Fibroblast of skin of scalp (primary cell): ENCODE data around the gene GRM7.

Experiments used
- DNase-seq: peaks from one replicate; pipeline ENCODE4 v3.0.0-alpha.2; 2013

Gene GRM7

DNA sequence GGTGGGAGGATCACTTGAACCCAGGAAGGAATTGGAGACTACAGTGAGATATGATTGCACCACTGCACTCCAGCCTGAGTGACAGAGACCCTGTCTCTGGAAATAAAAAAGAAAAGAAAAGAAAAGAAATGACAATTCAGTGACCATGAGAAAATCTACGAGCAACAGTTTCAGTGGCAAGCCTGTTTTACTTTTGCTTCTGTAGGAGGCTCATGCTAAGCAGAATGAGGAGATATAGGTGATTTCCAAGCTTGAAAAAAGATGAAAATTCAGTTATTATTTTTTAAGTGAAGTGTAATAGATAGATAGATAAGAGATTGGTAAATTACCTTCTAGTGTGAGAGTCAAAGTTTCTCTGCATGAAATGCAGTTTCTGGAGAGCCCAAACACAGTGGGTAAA lies 651.1 kb downstream of the GRM7 start:
- no peak for DNase-seq

DNA sequence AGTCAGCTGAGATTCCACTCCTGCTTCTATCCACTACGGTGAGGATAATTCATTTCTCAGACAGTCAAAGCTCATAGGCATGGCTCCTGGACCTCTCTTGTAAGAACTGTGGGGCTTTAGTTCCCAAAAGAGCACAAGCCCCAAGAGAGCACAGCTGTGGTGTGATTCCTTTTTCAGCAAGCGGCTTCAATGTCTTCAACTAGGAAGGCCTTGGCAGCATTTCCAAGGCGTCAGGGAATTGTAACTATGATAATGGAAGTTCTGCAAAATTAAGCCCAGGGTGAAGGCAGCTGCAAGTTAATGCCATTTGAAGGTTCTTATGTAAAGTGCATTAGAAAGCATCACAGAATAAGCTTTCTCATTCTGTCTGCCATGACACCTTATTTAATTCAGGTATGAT lies 657.1 kb downstream of the GRM7 start:
- DNase-seq, result no peak

DNA sequence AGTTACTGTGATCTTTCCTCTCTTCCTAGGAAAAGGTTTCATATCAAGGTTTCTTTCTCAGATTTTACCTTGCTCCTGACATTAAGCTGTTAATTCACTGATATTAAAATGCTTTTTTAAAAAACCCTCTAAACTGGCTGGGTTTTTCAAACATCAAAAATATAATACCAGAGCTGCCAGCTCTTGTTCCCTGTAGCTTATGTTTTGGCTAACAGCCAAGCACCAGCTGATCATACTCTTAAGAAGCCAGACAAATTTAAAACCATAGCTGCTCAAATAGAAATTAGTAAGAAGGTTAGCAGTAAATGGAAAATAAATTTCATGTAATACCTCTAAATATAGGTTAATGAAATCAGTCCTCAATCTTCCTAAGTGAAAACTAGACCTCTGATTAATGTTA lies 657.5 kb downstream of the GRM7 start:
- DNase-seq, result no peak

DNA sequence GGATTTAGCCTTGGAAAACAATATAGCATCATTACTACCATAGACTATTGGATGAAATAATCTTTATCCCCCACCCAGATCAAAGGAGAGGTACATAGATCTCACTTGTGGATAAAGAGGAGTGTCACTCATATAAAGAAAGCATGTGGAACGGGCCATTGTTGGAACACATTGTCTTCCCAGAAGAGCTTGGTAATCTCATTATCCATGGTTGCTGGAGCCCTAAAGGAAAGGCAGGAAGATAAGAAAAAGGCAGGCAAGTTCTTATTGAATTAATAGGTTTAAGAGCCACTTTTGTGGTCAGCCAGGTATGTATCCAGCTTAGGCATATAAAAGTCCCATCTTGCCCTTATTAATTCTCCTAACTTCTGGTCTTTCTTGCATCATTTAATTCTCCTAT lies 659.1 kb downstream of the GRM7 start:
- DNase-seq, result no peak

DNA sequence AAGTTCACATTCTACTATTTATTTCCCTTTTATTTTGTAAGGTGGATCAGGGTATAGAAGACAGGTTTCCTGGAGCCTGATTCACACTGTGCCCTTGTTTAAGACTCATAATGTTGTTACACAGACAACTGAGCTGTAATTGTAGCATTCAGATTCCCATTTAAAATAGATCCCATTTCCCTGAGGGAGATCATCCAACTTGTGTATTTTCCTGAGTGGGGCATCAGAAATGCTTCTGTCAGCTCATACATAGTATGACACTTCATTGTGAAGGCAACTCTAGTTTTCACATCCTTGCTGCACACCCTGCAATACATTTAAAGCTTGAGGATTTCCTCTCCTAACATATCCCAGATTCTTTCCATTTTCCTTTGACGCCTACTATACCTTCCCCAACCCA lies 659.7 kb downstream of the GRM7 start:
- DNase-seq, result no peak

DNA sequence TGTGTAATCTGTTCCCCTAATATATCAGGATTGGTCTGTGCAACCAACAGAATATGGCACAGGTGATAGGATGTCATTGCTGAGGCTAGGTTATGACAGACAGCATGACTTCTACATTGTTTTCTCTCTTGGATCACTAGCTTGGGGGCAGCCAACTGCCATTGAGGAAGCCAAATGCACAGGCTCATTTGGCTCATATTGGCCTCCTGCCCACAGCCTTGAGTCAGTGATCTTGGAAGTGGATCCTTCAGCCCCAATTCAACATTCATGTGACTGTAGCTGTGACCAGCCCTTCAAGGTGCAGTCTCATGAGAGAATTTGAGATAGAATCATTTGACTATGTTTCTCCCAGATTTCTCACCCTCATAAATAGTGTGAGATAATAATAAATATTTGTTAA lies 675.6 kb downstream of the GRM7 start:
- no peak for DNase-seq

DNA sequence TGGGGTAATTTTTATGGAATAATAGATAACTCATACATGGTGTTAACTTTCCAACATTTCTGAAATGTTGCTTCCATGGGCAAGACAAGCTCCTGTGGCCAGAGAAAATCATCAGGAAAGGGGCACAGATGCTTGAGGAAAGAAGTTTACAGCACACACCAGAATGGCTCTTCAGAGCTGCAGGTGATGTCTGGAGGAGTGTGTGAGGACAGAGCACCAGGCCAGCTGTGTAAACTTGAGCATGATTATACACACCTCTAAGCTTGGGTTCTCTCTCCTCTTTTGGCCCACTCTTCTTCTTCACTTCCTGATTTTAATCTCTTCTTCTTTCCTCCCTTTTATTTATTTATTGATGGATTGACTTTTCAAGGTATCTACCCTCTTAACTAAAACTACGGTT lies 676.0 kb downstream of the GRM7 start:
- DNase-seq, result no peak

DNA sequence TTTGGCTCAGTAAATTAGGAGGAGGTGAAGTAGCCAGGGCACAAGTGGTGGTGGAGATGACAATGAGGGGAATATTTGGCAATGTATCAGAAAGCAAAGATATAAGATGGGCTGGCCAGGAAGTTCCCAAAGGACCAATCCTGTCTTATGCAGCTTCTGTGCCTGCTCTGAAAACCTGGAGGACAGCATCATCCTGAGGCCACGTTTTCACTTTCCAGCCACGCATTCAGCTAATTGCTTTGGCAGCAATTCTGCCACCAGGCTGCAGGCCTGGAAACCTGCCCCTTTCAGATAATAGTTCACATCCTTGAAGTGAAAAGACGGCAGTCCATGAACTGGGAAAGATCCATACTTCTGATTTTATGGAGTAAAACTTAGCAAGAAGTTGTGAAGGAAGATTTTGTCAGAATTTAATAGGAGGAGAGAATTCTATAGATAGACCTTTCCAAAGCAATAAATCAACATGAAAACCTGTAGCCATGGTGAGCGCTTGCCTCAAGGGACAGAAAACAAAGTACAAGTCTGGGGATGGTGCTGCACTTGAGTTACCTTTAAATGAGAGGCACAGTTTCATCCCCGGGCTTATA lies 682.5 kb downstream of the GRM7 start:
- DNase-seq, result no peak

DNA sequence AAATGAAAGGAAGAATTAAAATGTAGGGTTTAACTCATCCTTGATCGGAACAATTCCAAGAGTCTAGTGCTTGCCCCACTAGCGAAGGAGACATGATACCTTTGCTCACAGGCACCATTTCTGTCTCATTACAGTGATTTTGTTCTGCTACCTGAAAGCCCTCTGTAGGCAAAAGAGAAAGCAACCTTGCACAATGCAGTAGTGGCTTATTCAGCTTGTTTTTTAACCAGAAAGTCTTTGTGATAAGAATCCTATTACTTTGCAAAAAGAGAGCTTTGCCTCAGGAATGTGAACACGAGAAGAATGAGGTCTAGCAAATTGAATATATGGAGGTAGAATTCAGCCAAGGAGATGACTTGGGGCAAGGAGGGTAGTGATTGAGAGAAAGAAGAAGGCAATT lies 684.4 kb downstream of the GRM7 start:
- DNase-seq, result no peak

DNA sequence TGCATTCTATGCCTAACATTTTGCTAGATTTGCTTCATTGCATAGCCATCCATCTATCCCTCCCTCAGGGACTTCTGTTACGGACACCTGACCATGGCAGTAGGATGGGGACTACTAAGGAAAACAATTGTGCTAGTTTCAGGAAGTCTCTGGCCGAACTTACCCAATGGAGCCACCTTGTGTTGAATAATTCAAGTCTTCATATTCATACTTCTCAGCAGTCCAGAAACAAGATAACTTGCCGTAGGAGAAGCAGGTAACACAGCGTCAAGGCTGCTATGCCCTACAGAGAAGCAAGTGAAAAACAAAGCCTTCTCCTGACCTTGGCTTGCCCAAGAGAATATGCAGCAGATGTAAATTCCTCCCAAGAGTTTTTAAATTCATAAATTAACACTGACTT lies 685.3 kb downstream of the GRM7 start:
- DNase-seq, result no peak

DNA sequence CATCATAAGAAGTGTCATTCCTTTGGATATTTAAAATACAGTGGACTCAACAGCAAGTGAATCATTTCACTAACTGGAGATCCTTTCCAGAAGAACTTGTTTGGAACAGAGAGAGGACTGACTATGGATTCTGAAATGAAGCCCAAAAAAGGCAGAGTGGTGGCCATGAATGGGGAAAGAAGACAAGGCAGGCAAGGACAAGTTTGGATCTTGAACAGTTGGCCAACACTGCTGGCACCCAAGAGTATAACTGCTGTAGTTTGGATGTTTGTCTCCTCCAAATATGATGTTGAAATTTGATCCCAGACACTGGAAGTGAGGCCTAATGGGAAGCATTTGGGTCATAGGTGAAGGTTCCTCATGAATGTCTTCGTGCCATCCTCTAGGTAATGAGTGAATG lies 686.9 kb downstream of the GRM7 start:
- DNase-seq, result no peak

DNA sequence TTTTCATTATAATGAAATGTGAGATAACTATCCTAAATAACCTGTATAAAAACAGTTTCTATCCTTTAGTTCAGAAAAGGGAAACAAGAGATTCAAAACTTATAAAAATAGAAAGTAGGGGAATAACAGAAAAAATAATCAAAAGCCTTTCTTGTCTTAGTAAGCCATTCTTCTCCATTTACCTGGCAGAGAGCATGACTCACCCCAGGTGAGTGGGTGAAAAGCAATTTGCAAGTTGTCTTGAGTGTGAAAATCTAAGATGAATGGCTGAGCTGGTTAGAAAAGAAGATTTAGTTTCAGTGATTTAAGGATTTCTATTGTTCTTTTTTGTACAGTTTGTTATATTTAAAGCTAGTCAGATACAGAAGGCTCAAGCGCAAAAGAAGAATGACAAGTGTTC lies 702.0 kb downstream of the GRM7 start:
- no peak for DNase-seq

DNA sequence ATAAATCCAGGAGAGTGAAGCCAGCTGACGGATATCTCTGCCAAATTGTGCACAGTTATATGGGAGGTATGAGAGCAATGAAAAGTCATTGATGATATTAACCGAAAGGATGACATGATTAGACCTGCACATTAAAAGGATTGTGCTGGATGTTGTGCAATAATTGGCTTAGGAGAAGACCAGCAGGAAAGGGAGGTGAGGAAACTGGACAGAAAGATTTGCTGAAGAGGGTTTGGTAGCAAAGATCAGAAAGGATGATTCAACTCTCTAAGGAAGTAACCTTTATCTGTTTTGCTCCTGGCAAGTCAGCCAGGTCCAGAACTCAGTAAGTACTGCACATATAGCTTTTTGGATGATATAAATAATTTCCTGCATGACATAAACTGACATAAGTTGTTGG lies 704.7 kb downstream of the GRM7 start:
- DNase-seq, result no peak

DNA sequence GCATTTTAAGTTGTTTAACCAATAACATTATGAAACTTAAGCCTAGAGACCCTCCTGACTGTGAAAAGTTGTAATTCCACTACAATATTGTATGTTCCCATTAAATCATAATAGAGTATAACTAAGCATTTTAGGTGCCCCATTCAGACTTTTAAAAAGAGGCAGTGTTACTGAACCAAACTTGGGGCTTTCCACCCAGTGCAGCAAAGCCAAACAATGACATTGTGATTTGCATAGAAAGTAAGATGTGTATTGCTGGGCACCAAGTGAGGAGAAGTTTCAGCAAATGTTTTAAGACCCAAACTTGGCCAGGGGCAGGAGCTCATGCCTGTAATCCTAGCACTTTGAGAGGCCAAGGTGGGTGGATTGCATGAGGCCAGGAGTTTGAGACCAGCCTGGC lies 706.2 kb downstream of the GRM7 start:
- no peak for DNase-seq

DNA sequence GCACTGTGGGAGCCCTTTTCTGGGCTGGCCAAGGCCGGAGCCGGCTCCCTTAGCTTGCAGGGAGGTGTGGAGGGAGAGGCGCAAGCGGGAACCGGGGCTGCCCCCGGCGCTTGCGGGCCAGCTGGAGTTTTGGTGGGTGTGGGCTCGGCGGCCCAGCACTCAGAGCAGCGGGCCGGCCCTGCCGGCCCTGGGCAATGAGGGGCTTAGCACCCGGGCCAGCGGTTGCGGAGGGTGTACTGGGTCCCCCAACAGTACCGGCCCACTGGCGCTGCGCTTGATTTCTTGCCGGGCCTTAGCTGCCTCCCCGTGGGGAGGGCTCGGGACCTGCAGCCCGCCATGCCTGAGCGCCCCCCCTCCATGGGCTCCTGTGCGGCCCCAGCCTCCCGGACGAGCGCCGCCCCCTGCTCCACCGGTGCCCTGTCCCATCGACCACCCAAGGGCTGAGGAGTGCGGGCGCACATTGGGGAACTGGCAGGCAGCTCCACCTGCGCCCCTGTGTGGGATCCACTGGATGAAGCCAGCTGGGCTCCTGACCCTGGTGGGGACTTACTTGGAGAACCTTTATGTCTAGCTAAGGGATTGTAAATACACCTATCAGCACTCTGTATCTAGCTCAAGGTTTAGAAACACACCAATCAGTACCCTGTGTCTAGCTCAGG lies 707.7 kb downstream of the GRM7 start:
- DNase-seq, result no peak

DNA sequence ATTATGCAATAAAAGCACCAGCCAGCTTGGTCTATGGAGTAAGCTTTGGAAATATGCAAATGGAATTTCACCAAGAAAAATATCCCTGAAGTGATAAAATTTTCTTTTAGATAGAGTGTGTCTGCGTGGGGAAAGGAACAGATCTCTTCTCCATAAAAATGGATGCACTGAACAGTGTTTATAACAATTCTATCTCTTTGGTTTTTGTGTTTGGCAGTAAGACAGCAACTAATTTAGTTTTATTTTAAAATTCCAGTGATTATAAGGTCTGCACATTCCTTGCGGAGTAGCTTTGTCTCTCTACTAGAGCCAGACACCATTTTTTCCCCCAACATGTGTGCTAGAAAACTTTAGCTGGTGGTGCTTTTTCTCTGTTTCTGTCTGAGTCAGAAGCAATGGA lies 712.4 kb downstream of the GRM7 start:
- DNase-seq, result no peak

DNA sequence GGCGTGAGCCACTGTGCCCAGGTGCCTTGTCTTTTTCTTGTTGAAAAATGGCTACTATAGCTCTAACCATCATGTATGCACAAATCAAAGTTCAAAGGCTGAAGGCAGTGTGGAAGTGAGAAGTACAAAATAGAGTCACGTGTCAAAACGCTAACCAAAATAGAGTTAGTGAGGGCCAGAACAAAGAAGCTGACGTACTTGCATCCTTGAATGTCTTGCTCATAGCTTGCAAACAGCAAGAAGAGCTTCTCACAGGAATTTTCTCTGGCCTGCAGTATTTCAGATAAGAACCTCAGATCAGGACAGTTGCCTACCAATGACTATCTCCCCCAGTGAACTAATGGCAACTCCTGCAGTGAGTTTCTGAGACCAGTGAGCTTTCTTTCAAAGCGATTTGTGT lies 713.5 kb downstream of the GRM7 start:
- no peak for DNase-seq

DNA sequence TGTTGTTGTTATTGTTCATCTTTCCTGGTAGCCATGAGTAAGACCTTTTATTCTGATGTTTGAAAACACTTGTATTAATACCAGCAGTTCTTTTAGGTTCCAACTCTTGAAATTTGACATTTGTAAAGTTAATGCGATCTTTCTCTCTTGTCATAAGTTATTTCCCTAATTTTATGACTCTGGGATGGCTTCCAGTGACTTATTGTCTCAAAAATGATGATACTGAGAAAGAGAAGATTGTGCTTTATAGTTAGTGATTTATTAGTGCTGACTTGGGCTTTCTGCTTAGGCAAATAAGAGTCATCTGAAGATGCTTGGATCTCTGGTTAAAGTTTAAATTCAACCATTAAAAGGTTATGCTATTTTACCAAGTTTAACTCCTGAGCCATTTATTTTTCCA lies 715.2 kb downstream of the GRM7 start:
- DNase-seq, result no peak

DNA sequence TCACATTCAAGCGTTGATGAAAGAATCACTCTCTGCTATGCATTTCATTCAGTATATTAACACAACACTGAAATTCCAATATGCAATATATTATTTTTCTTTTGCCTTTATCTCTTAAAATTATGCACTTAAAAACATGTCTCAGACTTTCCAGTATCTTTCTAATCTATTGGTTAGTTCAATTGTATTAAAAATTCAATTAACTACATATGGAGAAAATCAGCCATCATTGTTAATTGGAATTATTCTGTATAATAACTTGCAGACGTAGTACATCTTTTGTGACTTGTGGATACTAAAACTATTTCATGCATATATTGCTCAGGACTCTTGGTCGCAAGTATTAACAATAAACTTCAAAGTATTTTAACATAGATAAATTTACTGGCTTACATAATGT lies 715.6 kb downstream of the GRM7 start:
- DNase-seq, result no peak

DNA sequence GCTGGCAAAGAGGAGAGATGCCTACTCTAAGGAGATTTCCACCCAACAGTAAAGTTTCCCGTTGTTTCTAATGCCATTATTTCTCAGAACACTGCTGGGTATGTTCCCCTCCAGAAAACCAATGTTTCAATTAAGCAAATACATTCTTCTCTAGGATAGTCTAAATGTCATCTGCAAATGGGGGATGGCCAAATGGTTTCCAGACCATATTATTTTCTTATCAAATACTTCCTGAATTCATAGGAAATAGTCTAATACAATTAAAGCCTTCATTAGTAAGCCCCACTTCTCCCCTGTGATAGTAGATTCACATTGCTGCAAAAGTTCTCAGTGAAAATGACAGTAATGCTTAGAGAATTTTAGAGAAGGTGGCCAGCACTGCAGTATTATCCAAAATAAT lies 716.6 kb downstream of the GRM7 start:
- no peak for DNase-seq

DNA sequence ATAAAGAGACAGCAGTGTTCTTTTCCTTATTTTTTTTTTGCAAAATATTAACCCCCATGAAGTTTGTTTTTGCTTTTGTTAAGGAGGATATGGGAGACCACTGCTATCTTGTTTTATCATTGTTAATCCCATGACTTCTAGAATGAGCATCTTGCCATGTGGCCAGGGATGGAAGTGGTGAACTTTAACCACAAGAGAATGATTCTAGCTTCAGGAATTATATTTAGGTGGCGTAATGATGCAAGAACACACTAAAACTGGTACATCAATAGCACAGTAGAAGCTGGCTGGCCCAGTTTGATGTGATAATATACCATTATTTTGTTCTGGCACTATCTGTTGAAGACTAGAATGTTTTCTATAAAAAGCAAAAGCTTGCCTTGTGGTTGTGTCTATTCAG lies 720.9 kb downstream of the GRM7 start:
- no peak for DNase-seq

DNA sequence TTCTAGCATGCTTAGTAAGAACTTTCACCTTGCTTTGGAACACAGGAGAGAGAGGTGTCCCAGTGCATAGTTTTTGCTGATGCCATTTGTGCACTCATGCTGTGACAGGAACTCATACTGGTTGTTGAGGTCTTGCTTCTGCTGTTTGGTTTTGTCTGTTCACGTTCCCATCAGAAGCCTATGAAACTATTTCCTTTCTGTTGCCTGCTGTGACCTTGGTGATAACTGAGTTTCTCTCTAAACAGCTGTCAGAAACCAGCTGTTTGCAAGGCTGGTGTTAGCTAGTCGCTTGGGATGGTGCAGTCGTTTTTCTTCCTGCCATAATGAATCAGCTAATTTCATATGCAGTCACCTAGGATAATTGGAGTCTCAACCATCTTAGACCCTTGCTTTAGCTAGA lies 724.1 kb downstream of the GRM7 start:
- DNase-seq, result no peak

DNA sequence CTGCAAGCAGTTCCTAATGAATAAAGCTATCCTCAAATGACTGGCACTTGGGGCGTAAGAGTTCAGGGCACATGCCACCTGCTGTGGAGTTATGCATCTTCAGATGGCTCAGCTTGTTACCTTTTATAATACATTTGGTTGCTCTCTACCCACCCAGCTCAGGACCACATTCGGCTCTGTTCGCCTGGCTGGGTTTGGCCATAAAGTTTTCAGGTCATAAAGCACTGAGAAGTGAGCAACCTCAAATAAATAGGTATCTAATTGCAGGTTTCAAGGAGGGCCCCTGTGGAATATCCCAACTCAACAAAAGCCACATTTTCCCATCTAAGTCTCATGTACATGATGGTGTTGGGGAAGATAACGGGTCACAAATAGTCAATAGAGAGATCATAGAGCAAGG lies 727.3 kb downstream of the GRM7 start:
- DNase-seq, result no peak

DNA sequence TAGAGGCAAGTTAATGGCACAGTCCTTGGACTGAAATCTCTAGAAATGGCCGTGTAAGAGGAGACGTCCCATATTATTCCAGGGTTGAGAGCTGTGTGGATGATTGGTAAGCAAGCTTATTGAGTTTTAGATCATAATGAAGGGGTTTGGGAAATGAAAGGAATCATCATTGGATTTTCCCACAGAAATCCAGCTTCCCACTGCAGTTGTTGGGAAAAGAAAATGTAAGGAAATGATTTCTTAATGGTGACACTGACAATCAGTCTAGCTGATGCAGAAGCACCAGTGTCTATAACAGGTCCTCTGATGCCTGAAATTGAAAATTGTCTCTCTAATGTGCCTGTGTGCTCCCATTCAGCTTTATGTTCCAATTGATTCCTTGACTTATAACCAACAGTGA lies 728.6 kb downstream of the GRM7 start:
- no peak for DNase-seq

DNA sequence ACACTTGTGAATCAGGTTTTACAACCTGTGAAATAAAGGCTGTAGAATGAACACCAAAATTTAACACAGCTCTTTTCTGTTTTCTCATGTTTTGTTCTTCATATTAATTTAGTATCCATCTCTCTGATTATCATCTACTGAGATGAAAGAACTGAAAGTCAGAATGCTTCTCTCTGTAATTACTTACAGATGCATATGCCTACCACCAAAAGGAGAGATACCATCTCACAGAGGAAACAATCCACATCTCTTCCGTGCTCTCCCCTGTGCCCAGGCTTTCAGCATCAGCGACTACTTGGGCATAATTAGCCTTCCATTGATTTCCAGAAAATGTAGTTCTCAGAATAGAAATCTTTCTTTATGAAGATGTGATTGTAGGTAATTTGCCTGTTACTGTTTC lies 741.4 kb downstream of the GRM7 start:
- DNase-seq, result no peak
